Breast epithelium (tissue), 3 donors: ENCODE measurements around the gene C22orf42.

Experiments used
- CTCF ChIP-seq, 3 donors: fragments of 450-650 bp; IDR thresholded peaks; one replicate each; pipeline ENCODE4 v1.5.1; 2016 to 2017; ENCODE audit warnings: antibody characterized with exemption in 3 of 3, mild to moderate bottlenecking in 3 of 3, moderate library complexity in 3 of 3
- POLR2A ChIP-seq: fragments of 450-650 bp; IDR thresholded peaks from one replicate; pipeline ENCODE4 v1.6.1; 2016; ENCODE audit warnings: antibody characterized with exemption, mild to moderate bottlenecking, moderate library complexity
- POLR2AphosphoS5 ChIP-seq, 3 donors: sonication (generic); formaldehyde crosslinking; IDR thresholded peaks; one replicate each; pipeline ENCODE4 v1.6.1; 2017; ENCODE audit warnings: antibody characterized with exemption in 3 of 3

DNA sequence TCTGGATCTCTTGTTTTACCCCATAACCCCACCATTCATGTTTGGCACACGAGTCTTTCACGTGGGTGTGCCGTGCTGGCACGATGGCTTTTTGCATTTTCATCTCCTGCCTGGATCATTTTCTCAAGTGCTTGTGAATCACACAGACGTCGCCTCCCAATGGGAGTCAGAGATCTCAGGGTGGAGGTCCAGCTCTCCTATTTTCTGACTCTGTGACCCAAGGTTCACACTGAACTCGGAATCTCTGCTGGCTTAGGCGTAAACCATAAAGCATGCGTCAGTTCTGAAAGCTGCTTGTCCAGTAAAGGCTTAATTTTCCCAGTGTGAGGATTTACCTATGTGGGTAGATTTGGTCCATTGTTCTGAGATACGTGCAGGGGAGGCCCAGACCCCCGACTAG lies 16.0 kb upstream of the C22orf42 start:
- no peak for TF ChIP-seq POLR2AphosphoS5 (IDR thresholded peaks at IDR 0.05)
- TF ChIP-seq CTCF (IDR thresholded peaks at IDR 0.05), result no peak
- no peak for TF ChIP-seq POLR2A
